ENCODE results near the gene KCNJ5. TPM values are rescaled to one million over a fixed set of nuclear protein-coding genes. Genes with fewer than 3 reads are reported as not detected.
A peak's percentile ranks its signal among the peaks of the same experiment; 100 is the strongest.

The KCNJ5 gene
- total RNA-seq, 1 donor from 2014 or later: 2.0 TPM

DNA sequence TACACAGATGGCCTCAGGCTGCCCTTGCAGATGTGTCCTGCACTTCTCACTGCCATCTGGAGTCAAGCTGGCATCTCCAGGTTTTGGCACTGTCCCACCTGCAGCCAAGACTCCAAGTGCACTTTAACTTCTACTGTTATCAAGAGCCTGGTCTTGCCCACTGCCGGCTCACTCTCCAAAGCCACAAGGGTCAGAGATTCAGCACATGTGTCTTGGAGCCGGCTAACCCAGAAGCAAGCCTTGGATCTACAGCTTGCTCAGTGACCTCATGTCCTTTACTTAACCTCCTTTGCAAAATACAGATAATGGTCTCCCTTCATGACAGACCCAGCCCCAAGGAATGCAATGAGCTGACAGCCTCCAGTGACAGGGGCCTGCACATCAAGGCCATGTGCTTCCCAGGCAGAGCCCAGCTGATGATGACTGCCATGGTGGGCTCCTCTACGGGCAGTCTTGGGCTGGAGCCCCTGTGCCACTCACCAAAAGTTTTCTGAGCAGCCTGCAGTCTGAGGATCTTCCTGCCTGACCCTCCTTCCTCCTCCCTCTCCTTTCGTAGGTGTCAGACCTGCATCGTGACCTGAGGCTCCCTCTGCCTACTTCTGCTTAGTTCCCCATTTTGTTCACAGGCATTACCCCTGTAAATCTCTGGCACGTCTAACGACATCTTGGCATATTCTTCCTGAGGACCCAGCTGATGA lies 42.5 kb downstream of the KCNJ5 start:
- no peak for DNase-seq

DNA sequence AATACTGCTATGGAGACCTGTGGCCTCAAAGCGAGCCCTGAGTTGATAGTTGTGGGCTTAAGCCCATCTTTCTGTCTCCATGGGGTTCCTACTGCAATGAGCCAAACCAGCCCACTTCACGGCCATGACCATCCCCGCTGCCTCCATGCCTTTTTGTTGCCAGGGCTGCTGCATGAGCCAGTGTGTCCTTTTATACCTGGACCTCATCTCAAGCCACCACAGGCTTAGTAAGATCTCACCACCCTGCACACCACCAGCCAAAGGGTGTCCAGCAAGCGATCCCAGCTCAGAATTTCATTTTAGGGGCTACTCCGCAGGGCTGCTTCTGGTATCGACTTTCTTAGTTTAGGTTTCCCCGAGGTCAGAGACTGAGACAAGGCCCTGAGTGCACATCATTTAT lies 43.2 kb downstream of the KCNJ5 start:
- no peak for DNase-seq

DNA sequence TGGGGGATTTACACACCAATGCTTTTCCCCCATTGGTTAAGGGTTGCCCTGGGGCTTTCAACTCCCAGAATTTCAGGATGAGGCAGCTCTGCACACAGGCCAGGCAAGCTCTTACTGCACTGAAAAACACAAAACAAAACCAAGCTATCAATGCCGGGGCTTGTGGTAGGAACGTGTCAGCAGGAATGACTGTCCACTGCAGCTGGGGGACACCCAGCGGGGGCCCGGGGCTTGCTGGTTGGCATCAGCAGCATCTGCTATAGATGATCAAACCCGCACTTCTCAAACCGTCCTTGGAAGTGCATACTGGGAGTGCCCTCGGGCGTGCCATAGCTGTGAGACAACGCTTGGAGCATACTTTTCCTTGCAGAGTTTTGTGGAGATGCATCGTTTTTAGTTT lies 43.8 kb downstream of the KCNJ5 start:
- no peak for DNase-seq

DNA sequence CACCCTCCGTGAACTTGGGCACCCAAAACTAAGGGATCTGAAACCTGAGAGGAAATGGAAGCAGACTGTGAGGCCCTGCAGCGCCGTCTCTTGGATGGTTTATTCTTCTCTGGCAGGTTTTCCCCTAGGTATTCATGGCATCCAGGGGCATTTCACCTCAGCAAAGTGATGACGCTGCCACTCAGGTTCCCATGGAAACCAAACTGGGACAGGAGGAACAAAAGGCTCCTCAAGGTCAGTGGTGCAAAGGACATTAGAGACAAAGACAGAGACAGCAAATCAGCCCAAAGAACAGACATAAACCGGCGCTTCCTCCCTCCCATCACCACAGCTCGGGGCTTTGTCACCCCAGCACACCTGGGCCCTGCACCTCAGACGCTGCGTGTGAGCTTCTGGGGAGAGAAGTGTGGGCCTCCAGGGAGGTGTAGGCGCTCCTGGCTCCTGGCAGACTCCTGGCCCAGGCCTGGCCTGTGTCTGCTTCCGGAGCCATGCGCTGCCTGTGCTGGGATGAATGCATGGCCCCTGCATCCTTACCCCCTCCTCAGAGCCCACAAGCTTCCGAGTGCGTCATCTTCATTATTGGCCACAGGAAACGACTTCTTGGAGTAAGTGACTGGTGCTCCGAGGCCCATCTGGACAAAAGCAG lies 45.6 kb downstream of the KCNJ5 start:
- no peak for DNase-seq

DNA sequence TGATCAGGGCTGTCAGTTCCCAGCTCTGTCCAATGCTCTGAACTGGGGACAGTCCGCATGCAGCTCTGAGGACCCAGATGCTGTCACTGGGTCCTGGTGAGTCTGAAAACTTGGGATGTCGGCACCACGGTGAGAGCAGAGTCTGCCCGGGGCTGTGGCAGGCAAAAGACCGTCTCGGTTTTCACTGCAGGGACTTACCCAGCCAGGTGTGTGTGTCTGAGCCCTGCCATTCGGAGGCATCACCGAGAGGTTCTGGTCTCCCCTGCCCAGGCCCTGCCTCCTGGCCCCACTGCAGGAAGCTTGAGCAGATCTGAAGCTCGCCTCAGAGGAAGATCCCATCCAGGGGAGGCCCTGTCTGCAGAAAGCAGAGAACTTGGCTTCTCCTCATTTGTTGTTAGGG lies 46.3 kb downstream of the KCNJ5 start:
- DNase-seq: no peak

DNA sequence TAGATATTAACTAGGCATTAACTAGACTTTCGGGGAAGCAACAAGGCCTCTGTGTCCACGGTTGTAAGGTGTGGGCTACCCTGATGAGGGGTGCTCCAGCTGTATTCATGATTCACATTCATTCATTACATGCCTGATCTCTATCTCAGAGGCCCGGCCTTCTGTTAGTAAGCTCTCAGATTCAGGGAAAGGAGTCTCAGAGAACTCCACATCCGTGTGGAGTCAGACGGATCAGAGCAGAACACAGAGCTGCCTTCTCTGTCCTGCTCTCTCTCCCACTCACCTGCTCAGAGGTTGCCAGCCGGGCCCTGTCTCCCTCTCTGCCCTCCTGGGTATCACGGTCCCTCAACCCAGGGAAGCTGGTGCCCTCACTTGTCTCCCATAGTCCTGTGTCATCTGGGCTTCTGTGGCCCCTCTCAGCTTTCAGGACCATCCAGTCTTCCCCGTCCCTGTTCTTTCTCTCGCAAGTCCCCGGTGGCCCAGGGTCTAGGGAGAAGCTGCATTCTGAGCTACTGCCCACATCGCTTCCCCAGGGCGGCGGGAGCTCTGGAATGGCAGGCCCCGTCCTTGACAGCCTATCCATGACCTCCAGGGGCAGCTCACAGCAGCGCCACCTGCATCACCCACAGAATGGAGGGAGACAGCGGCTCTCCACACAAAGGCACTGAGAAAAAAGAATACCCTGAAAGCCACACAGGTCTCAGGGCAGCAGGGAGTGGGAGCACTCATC lies 47.2 kb downstream of the KCNJ5 start:
- no peak for DNase-seq

DNA sequence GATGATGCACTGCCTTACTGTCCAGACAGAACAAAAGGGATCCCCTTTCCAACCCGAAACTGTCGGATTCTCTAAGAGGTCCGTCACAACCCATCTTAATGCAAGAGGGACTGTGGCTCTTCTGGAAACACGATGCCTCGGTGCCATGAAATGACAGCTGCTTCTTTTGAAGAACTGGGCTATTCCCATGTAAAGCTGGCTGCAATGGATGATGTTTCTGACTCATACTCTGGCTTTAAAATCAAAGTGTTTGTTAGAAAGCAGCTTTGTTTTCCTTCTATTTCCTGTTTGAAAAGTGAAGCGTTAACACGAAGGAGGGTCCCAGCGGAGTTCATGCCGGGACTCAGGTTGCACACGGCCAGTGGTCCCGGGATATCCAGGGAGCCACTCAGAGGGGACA lies 48.4 kb downstream of the KCNJ5 start:
- DNase-seq: no peak

DNA sequence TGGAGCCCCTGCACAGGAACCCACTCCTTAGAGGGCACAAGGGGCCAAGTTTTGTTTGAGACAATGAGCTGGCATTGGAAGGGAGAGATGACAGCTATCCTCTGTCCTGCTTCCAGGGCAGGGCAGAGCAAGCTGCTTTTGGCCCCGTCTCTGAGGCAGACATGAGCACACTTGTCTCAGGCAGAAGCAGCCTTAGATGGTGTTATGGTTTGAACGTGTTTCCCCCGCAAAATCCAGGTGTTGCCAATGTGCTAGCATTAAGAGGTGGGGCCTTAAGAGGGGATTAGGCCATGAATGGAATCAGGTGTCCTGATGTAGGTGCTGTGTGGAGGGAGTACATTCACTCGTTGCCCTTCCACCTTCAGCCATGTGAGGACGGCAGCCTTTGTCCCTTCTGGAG lies 49.0 kb downstream of the KCNJ5 start:
- DNase-seq: peak; percentile 7

DNA sequence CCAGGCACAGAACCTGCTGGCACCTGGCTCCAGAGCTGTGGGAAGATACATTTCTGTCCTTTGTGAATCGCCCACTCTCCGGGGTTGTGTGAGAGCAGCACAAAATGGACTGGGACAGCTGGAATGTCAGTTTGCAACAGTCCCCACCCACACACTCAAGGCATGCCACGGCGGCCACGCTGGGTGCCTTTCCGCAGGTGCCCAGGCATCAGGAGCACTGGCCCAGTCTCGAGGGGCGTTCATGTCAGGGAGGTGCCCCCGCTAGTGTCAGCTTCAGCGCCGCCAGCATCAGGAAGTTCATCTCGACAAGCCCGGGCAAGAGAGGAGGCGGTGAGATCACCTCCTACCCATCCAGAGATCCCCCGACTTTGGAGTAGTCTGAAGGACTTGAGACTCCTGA lies 49.4 kb downstream of the KCNJ5 start:
- no peak for DNase-seq

DNA sequence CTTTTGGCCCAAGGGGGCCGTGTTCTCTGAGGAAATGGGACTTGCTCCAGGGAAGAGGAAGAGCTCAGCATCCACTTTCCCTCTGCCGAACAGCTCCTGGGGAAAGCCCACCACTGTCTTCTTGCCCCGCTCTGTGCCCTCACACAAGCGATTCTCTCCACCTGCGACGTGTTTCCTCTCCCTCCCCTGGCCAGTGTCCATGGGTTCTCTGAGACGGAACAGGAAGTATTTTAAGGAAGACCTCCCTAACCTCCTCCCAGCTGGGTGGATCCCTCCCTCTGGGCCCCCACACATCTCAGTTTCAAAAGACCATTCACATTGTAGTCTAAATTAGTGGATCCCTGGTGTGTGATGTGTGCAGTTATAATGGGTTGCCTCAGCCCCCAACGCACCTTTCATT lies 50.0 kb downstream of the KCNJ5 start:
- DNase-seq: no peak

DNA sequence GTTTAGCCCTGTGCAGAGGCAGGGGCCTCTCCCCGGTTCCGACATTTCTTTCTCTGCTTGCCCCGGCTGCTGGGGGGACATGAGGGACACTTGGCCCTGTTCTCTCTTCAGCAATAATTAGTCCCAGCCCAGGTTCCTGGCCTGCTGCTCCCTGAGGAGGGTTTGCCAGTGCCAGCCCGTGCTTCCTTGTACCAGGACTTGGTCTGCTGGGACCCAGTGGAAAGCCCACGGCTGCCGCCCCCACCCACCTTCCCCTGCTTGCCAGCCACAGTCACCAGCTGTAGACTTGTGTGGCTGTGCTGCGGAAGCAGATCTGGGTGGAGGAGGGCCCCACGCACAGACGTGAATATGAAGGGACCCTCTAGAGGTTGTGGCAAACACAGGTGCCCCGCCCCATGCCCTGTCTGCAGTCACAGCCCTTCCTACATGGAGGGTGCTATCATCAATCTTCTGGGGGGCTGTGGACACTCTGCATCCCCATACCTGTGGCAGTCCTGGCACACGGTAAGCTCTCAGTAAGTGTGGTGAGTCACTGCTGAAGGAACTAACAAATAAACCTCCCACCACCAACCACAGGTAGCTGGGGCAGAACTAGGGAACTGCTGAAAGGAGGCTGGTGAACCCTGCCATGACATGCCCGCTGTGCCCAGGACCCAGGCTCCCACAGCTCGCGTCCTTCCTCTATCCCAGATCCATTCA lies 50.6 kb downstream of the KCNJ5 start:
- no peak for DNase-seq

DNA sequence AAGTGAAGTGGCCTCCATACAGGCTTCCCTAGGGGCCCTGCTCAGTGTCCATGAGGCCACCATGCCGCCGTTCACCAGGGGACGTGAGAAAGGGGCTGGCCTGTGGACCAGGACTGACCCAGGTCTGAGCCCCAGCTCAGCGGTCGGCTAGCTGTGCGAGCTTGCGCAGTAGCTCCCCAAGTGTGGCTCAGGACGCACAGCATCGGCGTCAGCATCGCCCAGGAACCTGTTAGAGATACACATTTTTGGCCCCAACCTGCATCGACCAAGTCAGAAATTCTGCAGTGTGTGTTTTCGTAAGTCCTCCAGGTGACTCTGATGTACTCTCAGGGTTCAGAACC lies 51.1 kb downstream of the KCNJ5 start:
- no peak for DNase-seq

DNA sequence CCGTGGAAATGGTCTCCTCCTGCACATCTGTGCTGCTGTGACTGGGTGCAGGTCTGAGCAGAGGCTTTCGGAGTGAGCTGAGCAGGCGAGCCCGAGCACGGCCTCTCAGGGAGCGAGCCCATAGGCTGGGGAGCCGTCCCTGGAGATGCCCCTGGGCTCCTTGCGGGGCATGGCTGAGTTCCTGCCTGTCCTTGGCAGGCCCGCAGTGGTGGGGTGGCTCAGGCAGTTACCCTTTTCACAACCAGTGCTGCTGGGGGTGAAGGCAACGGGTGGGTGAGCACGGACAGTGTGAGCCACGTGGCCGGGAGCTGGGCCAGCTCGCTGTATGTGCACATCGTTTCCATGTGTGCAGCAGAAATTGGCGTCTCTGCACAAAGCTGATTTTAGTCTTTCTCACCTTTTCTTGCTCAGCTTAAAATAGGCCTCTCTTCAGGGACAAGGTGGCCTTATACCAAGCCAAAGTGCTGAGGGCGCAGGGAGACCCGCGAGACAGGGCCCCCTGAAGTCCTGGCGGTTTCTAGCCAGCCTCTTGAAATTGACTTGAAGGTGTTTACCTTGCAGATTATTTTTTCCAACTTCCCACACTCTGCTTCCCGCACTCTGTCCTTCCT lies 51.8 kb downstream of the KCNJ5 start, which contains the start of gene TP53AIP1:
Gene TP53AIP1 (minus strand): TSS at position 55 of the 611 bp plus-strand sequence. CDS start 5,053 bp downstream, outside the sequence.
- no peak for DNase-seq

DNA sequence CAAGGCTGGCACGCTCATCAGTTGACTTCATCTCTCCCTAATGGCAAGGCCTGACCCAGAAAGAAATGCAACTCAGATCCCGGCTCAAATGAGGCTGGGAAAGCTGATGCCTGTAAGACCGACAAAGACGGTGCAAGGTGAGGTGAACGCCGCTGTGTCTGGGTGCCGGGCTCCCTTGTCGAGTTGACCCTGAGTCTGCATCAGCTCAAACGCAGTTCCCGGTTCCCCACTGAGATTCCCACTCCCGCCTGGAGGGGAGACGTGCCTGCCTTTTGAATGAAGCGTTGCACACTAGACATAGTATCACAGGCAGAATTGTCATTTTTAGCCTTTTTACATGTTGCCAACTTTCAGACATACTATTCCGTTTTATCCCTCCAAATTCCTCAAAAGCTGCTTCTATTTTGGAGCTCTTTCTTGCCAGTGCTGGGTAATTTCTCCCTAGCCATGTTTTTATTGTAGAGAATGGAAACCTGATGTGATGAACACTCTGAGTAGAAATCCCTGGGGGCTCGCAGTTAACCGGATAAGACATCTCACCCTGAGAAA lies 52.3 kb downstream of the KCNJ5 start:
- no peak for DNase-seq

DNA sequence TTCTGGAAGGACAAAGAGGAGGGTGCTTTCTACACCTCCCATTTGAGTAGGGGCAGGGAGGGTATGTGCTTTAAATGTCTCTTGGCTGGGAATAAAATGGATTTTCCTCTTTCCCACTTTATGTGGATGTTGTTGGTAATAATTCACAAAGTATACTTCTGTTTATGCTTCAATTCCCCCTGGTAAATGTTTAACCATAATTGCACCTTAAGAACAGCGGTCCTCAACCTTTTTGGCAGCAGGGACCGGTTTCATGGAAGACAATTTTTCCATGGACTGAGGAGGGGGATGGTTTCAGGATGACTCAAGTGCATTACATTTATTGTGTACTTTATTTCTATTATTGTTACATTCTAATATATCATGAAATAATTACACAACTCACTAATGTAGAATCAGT lies 55.5 kb downstream of the KCNJ5 start:
- no peak for DNase-seq

DNA sequence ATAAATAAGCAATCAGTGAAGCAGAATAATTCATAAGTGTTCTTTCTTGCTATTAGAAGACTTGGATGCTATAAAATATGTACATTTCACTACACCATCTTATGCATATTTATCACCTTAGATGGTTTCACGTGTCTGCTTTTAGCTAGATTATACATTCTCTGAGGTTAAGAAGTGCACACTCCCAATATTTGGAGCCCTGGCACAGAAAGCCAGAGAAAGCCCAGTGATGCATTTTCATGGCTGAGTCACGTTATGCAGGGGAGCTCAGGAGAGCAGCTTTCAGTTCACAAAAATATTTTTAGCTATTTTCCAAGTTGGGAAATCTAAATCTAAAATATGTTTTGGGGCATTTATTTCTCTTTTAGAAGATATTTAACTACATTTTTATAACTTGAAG lies 56.6 kb downstream of the KCNJ5 start:
- DNase-seq: no peak

DNA sequence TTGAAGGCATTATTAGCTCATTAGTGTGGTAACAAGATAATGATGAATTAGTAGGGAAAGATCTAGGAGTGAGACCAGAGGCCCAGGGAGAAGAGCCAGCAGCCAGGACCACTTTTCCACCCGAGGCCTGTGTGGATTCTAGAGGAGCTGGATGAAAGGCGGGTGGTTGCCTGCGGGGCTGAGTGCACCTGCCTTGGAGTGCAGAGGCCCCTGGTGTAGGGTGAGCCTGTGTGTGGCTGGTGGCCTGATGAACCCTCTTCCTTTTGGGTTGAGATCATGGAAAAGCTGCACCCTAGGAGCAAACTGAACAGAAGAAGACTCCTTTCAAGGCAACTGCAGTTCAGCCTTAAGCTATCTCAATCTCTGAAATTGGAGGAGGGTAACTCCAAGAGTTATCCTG lies 57.4 kb downstream of the KCNJ5 start:
- no peak for DNase-seq

DNA sequence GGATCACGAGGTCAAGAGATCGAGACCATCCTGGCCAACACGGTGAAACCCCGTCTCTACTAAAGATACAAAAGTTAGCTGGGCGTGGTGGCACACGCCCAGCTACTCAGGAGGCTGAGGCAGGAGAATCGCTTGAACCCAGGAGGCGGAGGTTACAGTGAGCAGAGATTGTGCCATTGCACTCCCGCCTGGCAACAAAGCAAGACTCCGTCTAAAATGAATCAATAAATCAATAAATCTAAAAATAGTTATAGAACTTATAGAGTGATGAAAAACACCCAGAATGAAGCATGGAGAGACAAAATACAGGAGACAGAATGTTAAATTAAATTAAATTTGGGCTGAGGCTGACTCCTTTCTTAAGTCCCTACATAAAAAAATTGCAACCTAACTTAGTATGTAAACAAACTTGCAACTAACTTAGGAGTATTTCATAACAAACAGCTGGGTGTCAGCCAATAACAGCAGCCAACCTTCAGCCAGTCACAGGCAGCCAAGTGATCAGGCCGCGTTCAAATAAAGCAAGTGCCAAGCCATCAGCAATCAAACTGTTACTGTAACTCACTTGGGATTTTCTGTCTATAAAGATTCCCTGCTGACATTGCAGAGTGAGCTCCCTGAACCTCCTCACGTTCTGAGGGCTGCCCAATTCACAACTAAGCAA lies 58.8 kb downstream of the KCNJ5 start:
- DNase-seq: no peak

DNA sequence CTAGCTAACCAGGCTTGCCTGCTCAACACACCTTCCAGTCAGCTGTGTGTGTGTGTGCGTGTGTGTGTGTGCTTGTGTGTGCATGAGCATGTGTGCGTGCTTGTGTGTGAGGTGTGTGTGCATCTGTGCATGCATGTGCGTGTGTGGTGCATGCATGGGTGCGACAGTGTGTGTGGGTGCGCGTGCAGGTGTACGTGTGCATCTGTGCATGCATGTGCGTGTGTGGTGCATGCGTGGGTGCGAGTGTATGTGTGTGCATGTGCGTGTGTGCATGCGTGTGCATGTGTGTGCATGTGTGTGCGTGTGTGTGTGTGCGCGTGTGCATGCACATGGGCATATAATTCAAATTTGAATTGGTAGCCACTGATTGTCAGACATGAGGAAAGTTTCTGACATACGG lies 62.0 kb downstream of the KCNJ5 start:
- no peak for DNase-seq

DNA sequence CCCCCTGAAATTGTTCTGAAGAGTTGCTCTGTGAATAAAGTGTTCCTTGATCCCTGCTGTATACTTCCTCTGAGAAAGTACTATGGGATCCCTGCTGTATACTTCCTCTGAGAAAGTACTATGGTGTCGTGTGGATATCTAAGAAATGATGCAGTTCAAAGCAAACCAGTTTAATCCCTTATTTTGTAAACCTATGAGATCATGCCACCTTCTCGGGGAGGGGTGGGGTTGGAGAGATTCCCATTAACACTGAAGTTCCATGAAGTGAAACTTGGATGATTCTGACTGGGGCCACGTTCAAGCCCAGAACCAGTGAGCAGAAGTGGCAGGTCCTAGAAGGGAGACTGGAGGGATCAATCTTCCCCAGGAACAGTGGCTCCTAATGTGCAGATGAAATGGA lies 64.5 kb downstream of the KCNJ5 start:
- no peak for DNase-seq

DNA sequence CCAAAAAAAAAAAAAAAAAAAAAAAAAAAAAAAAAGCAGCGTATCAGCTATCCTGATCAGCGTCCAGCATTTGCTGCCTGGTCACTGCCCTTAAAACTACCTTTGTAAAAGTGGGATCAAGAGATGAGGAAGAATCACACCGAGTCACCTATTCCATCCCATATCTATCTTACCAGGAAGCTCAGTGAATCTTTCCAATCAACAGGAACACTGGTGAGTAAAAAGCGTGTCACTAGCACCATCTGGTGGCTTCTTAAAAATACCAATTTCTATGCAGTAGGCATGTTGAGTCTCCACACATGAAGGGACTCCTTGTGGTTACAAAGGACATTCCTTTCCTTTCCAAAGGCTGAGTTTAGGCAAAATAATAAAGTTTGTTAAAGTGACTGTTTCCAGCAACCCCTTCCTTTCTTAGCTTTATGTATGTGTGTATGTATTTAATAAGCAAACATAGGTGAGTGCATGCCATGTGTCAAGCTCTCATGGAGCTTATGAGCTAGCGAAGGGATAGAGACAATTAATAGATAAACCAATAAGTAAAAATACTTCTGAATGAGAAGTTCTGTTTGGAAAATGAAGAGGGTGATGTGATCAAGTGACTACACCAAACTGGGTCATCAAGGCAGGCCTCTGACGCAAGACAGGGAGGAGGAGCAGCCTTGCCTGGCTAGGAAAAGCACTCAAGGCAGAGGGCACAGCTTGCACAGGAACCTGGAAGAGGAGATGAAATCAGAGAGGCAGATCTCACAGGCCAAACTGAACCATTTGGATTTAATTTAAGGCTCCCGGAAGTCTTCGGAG lies 65.4 kb downstream of the KCNJ5 start:
- peak; percentile 75 for DNase-seq
